Measurements from ENCODE around the gene CACNA1C.
"Not testable (repeated sequence)": the region's sequence is repeated elsewhere in the genome, so short reads cannot be mapped to it uniquely, and the experiment has no call there.

Gene CACNA1C

DNA sequence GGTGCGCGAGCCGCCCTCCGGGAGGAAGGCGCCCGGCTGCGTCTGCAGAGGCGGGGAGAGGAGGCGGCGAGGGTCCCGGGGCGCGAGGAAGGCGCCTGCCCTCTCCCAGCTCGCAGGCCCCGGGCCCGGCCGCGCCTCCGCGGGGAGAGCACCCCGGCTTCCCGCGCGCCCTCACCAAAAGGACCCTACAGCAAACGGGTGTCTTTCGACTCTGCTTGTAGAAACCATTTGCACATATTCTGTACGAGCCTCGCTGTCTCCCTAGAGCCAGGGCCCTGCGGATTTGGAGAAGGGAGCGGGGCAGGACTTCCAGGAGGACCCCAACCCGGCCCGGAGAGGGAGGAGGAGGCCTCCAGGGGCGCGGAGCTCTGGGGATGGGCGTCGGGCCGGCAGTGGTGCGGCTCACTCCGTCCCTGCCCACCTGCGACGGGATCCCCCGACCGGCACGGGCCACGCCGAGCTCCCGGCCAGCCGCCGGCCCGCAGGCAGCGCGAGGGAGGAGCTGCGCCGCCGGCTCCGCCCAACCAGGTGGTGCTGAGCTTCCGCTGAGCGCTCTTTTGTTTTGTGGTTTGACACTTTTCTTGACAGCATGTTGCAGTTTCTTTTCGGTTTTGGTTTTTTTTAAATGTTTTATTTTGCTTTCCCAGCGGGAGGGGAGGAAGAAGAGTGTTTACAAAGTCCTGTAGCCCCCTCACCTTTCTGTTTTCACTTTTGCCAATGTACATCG, 638.7 kb downstream of the CACNA1C start:
- DNase-seq (ENCODE audit: low spot score): peak; percentile 72

DNA sequence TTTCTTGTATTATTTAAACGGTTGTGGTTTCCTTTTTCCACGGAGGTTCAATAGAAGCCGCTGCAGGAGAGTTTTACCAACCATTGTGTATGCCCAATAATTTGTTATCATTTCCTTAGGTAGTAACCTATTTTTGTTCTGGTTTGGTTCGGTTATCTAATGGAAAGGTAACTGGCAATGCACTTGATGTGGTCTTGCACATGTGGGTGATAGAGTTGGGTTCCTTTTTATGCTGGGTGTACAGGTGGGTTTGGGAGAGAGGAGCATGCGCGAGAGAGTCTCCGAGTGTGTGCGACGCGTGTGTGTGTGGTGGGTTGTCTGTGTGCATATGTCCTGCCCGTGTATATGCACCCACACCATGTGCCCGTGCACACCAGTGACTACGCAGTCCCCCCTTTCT, 639.3 kb downstream of the CACNA1C start:
- peak; percentile 53 for DNase-seq (ENCODE audit: low spot score)

GRCh38 chr12:2693244-2693860, 640.6 kb downstream of the CACNA1C start:
- peak; percentile 65 for DNase-seq (ENCODE audit: low spot score)

DNA sequence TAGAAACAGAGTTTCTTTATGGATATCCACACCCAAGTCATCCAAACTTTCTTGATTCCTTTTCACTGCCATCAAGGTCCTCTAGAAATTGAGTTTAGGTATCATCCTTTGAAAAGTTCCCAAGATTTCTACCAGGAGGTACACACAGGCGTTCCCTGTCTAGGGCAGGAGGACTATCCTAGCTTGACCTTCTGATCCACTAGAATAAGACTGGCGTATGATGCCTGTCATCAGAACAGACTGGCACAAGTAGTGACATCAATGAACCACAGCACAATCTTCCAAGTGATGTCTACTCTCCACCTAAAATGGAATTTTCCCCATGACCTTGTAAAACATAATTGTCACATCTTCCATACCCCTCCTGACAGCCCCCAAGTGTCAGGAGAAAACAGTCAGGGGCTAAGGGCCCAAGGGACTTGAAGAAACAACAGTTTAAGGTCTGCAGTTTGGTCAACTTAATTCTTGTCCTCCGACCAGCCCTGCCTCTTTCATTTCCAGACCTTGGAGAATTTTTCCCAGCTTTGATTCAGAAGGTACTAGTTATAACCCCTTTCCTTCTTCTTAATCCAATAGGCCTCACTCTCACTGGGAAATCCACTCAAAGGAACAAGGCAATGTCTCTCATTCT, 641.3 kb downstream of the CACNA1C start:
- no peak for DNase-seq (ENCODE audit: low spot score)

GRCh38 chr12:2696136-2696535, 643.3 kb downstream of the CACNA1C start:
- DNase-seq (ENCODE audit: low spot score): no peak

- DNase-seq (ENCODE audit: low spot score): no peak
Observed at GRCh38 chr12:2697057-2697800, 644.4 kb downstream of the CACNA1C start.

DNA sequence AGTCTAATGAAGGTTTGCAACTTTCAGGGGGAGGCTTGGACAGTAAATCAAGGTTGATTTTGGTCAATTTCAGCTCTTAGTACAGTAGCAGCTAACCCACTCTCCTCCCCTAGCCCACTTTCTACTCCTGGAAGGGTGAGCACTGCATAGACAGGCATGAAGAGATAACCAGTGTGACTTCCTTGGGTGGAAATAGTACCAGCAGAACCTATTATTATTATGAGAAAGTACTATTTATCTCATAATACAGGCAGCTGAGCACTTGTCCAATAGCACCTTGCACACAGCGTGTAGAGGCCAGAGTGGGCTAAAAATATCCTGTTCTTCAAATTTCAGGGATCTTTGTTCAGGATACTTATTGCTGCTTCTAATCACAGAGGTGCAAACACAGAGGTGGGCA, 645.8 kb downstream of the CACNA1C start:
- DNase-seq (ENCODE audit: low spot score): no peak

DNA sequence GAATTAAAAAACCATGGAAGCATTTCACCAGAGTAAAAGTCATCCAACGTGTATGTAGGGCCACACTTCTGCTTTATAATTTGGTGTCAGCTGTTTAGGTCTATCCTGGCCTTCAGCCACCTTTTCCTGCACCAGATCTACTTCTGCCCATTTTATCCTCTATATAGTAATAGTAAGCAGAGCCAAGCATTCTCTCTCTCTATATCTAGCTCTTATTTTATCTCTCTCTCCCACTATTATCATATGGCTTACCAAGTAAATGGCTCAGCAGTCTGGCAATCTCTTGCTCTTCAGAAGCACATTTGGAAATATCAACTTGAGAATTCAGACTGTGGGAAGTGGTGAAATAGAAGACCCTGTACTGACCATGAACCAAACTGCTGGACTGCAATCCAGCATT, 657.9 kb downstream of the CACNA1C start:
- no peak for DNase-seq (ENCODE audit: low spot score)

- DNase-seq (ENCODE audit: low spot score): no peak
Observed at GRCh38 chr12:2719392-2719791, 666.6 kb downstream of the CACNA1C start.

GRCh38 chr12:2722806-2723205, 670.0 kb downstream of the CACNA1C start:
- DNase-seq (ENCODE audit: low spot score): no peak

GRCh38 chr12:2732290-2732689, 679.5 kb downstream of the CACNA1C start:
- no peak for DNase-seq (ENCODE audit: low spot score)

DNA sequence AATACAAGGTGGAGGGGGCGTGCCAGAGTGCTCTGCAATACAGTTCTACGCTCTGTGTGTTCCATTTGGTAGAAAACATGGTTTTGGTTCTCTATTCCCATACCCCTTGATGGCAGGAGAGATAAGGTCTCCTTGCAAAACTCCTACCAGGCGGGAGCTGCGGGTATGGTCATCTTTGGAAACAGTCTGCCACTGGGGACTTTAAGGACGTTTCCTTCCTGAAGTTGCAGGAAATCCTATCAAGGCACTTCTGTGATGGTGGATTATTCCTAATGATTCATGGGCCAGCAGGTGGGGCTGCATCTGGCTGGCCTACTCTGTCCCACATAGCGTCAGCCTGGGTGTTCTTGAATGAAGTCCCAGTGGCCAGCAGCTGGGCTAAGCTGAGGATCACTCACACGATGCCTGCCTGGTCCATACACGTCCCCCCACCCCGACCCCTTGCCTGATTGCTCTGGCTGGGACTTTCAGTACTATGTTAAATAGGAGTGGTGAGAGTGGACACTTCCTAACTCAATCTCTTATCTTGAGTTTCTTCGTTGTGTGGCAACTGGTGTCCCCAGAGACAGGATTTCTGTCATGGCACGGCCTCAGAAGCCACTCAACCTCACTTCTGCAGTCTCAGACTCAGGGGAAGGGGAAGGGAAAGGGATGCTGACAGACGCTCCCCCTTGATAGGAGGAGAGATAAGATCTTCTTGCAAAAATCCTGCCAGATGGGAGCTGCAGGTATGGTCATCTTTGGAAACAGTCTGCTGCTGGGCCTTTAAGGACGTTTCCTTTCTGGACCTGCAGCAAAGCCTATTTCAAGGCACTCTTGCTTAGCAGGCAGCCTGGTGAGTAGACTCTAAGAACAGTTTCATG, 680.9 kb downstream of the CACNA1C start:
- DNase-seq (ENCODE audit: low spot score): no peak

DNA sequence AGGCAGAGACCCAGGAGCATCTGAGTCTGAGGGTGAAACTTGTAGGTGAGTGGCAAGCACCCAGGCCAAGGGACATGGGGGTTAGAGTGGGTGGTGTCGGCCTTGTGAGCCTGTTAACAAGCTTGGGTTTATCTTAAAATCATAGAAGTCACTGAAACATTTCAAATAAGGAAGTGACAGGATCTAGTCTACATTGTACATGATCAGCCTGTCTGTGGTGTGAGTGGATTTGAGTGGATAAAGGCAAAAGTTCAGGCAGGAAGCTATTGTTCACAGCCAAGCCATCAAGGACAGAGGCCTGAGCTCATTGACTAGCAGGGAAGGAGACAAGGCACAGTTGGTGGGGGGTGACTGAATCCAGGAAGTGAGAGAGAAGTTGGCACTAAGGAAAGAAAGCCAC, 682.6 kb downstream of the CACNA1C start:
- no peak for DNase-seq (ENCODE audit: low spot score)

- no peak for DNase-seq (ENCODE audit: low spot score)
Observed at GRCh38 chr12:2737656-2738241, 685.0 kb downstream of the CACNA1C start.

GRCh38 chr12:2739069-2739468, 686.3 kb downstream of the CACNA1C start:
- no peak for DNase-seq (ENCODE audit: low spot score)

GRCh38 chr12:2739832-2740641, 687.2 kb downstream of the CACNA1C start:
- peak; percentile 23 for DNase-seq (ENCODE audit: low spot score)

DNA sequence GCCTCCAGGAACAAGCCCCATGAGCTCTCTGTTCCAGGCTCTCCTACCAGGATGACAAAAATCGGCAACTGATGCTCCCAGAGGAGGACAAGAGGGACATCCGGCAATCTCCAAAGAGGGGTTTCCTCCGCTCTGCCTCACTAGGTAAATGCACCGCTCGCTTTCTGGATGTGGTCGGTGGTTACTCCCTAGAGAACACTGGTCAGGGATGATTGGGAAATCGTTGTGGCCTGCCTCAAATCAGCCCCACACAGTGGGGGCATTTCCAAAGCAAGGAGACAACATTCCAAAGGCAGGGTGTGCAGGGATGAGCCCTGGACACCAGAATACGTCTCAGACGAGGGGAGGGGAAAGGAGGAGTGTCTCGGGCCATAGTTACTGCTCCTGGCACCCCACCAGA, 689.2 kb downstream of the CACNA1C start:
- not testable (repeated sequence) for DNase-seq (ENCODE audit: low spot score)

DNA sequence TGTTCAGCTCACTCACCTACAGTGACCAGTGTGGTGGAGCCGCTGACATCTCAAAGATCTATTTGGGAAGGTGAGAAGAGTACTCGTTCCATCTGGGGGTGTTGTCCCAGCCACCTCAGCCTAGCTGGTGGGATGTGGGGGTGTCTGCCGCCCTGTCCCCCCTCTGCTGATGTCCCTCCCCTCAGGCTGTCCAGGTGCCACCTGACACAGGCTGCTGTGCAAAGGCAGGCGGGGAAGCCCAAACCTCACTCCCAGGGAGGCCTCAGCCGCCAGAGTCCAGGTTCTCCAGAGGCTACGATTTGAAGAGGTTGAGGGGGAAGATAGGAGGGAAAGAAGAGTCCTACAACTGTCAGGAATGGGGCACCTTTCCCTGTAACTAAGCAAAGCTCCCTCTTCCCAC, 690.7 kb downstream of the CACNA1C start:
- DNase-seq (ENCODE audit: low spot score): no peak

DNA sequence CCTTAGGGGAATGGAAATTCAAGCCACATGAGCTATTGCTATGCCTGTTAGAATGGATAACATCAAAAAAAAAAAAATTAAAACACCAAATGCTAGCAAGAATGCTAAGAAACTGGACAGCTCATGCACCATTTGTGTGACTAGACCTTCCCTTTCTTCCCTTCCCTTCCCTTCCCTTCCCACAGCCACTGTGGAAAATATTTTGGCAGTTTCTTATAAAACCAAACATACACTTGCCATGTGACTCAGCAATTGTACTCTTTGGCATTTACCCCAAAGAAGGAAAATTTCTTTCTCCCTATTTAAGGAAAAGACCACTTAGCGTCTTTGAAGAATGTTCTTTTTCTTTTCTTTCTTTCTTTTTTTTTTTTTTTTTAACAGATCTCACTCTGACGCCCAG, 692.9 kb downstream of the CACNA1C start:
- DNase-seq (ENCODE audit: low spot score): no peak

All from NAMALWA (cell line).